Fibroblast of lung (primary cell): ENCODE measurements around the gene LPP. TPM values are rescaled to one million over a fixed set of nuclear protein-coding genes. Genes with fewer than 3 reads are reported as not detected.

Experiments used
- DNase-seq, 2 donors: peaks; one replicate each; pipeline versions ENCODE4 v3.0.0 to v3.0.0-alpha.2; 2010; ENCODE audit warnings: low read depth in 2 of 2
- H2AFZ ChIP-seq: 2 replicates; pipeline ENCODE4 v1.5.1; 2012; ENCODE audit warnings: low read length, control low read depth, inconsistent platforms
- H3K27ac ChIP-seq: 2 replicates; pipeline ENCODE4 v1.5.1; 2011; ENCODE audit warnings: low read length, control low read depth; ENCODE audit not compliant: insufficient read depth
- H3K27me3 ChIP-seq: 2 replicates; pipeline ENCODE4 v1.5.1; 2011; ENCODE audit warnings: mild to moderate bottlenecking, low read length; ENCODE audit not compliant: control insufficient read depth, insufficient read depth
- H3K36me3 ChIP-seq: 2 replicates; pipeline ENCODE4 v1.5.1; 2011; ENCODE audit warnings: low read length; ENCODE audit not compliant: control insufficient read depth, insufficient read depth
- H3K4me1 ChIP-seq: 2 replicates; pipeline ENCODE4 v1.5.1; 2011; ENCODE audit warnings: low read length; ENCODE audit not compliant: control insufficient read depth, insufficient read depth; ENCODE audit errors: extremely low read depth
- H3K4me2 ChIP-seq: 2 replicates; pipeline ENCODE4 v1.5.1; 2011; ENCODE audit warnings: low read length, control low read depth; ENCODE audit not compliant: insufficient read depth; ENCODE audit errors: extremely low read depth
- H3K4me3 ChIP-seq, 4 experiments: fragments of 200-600 bp in 1 of 4; sonication (generic) in 1 of 4; replicated peaks in 1 of 4; 2 replicates each; pipeline ENCODE4 v1.5.1; 2011 to 2016; ENCODE audit warnings: low read length in 4 of 4, low read depth in 3 of 4, mild to moderate bottlenecking in 3 of 4, control low read depth in 2 of 4, inconsistent platforms in 1 of 4, mixed read lengths in 1 of 4; ENCODE audit not compliant: insufficient read depth in 1 of 4; ENCODE audit errors: control extremely low read depth in 1 of 4
- H3K79me2 ChIP-seq: 2 replicates; pipeline ENCODE4 v1.5.1; 2012; ENCODE audit warnings: mild to moderate bottlenecking, low read length, inconsistent platforms; ENCODE audit not compliant: control insufficient read depth, insufficient read depth
- H3K9ac ChIP-seq: 2 replicates; pipeline ENCODE4 v1.5.1; 2011; ENCODE audit warnings: mild to moderate bottlenecking, low read length, control low read depth; ENCODE audit not compliant: insufficient read depth
- H3K9me3 ChIP-seq: 2 replicates; pipeline ENCODE4 v1.5.1; 2012; ENCODE audit warnings: low read depth, low read length; ENCODE audit not compliant: control insufficient read depth, insufficient read depth
- H4K20me1 ChIP-seq: 2 replicates; pipeline ENCODE4 v1.5.1; 2011; ENCODE audit warnings: low read length; ENCODE audit not compliant: control insufficient read depth, insufficient read depth; ENCODE audit errors: extremely low read depth
- EZH2 ChIP-seq: IDR thresholded peaks from 2 replicates; pipeline ENCODE4 v1.5.1; 2012; ENCODE audit warnings: low read length, control low read depth, mild to moderate bottlenecking; ENCODE audit errors: missing control alignments
- polyA plus RNA-seq, 2 donors: library from polyadenylated mRNA; depleted of rRNA in 1 of 2; stranded (reverse) in 1 of 2; unstranded in 1 of 2; fragments of >200 nt; gene quantifications; 2 replicates each; pipeline ENCODE4 v1.2.1, GENCODE V29; 2011 to 2012; ENCODE audit warnings: missing spikeins in 1 of 2
- total RNA-seq: library from RNA; depleted of rRNA; stranded (reverse); fragments of >200 nt; gene quantifications from 2 replicates; pipeline ENCODE4 v1.2.1, GENCODE V29; 2014
- TF ChIP-seq, protein P1 (sequence below), 2 donors: IDR thresholded peaks in 1 of 2; conservative IDR thresholded peaks in 1 of 2; 1 replicate in 1 of 2; 2 replicates in 1 of 2; pipeline ENCODE4 v1.5.1; 2011 to 2012; ENCODE audit warnings: low read length in 2 of 2, control low read depth in 1 of 2, inconsistent platforms in 1 of 2, low read depth in 1 of 2, mild to moderate bottlenecking in 1 of 2

The LPP gene
- total and polyA plus RNA-seq, 2 donors (not counting 1 experiment from before 2014, with no cell fraction given), result 69.0 to 124 TPM

DNA sequence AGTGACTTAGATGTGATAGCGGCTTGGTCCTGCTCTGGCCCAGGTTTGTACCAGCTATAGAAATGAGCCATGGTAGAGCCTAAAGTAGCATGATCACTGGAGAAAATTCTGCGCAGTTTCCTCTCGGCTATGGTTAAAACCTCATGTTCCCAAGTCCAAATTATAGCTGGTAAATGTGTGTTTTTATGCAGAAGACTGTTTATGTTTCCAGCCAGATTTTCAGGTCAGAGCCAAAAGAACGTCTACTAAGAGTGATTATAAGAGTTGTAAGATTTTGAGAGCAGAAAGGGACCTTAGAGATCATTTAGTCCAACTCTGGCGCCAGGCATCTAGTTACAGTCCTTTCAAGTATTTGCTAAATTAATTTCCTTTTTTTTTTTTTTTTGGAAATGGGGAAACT lies 333.7 kb downstream of the LPP start:
- H3K4me3 ChIP-seq, result no peak overlapping the region
- no peaks in the 10 kb centered on the region for H3K79me2 ChIP-seq
- H3K9ac ChIP-seq, result no peak overlapping the region
- H3K9me3 ChIP-seq, result no peaks in the 10 kb centered on the region
- no peak overlapping the region for H2AFZ ChIP-seq
- no peak overlapping the region for H3K27ac ChIP-seq
- no peak for DNase-seq
- H3K36me3 ChIP-seq, result no peaks in the 10 kb centered on the region
- TF ChIP-seq EZH2, result no peak
- TF ChIP-seq, protein P1, sequence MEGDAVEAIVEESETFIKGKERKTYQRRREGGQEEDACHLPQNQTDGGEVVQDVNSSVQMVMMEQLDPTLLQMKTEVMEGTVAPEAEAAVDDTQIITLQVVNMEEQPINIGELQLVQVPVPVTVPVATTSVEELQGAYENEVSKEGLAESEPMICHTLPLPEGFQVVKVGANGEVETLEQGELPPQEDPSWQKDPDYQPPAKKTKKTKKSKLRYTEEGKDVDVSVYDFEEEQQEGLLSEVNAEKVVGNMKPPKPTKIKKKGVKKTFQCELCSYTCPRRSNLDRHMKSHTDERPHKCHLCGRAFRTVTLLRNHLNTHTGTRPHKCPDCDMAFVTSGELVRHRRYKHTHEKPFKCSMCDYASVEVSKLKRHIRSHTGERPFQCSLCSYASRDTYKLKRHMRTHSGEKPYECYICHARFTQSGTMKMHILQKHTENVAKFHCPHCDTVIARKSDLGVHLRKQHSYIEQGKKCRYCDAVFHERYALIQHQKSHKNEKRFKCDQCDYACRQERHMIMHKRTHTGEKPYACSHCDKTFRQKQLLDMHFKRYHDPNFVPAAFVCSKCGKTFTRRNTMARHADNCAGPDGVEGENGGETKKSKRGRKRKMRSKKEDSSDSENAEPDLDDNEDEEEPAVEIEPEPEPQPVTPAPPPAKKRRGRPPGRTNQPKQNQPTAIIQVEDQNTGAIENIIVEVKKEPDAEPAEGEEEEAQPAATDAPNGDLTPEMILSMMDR (conservative IDR thresholded peaks at IDR 0.05 in 1 of 2, IDR thresholded peaks at IDR 0.05 in 1 of 2; ENCODE audit: low read depth in 1 of 2, low read length in 2 of 2), result no peak
- H3K4me2 ChIP-seq, result no peak overlapping the region
- no peaks in the 10 kb centered on the region for H3K27me3 ChIP-seq
- H3K4me1 ChIP-seq, result peaks cover 6% of the 10 kb centered on the region
- H4K20me1 ChIP-seq, result no peaks in the 10 kb centered on the region

DNA sequence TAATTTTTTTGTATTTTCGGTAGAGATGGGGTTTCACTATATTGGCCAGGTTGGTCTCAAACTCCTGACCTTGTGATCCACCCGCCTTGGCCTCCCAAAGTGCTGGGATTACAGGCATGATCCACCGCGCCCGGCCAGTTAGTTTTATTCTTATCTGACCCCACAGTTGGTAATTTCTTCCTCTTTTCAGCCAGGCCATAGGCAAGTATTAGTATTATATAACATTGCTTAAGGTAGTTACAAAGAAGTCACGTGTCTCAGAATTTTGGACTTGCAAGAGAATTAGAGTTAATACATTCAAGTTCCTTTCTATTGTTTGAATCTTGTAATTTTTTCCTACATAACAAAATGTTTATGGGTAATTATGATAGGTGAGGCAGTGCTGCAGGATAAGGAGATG lies 334.8 kb downstream of the LPP start:
- no peak for TF ChIP-seq EZH2
- TF ChIP-seq, protein P1 (conservative IDR thresholded peaks at IDR 0.05 in 1 of 2, IDR thresholded peaks at IDR 0.05 in 1 of 2; ENCODE audit: low read depth in 1 of 2, low read length in 2 of 2), result no peak

DNA sequence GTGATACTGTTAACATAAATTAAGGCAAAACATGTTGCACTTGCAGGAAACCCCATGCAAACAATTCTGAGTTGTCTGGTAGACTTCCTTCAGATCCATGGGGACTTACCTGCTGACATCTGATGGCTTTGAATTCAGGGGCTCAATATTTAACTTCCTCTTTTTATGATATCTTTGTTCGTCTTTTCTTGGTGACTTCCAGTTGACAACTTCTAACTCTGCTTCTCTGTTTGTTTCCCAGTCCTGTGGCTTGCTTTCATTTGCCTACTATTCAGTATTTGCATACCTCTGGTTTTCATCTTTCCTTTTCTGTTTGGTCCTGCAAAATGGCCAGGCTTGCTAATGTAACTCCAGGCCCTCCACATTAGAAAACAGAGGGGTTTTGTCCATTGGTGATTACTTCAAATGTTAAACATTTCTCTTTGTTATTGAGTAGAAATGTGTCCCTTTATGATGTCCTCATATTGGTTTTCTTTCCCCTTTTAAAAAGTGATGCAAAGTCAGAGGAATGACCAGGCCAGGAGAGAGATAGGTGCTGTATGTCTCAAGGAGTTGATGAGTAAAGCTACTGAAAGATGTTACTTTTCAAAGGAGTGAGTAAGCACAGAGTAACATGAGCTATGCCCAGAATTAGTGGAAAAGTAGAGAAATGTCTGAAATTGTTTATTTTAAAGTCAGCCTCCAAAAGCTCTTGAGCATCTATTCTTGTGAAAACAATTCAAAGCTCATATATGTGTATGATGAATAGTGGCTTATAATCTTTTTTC lies 335.9 kb downstream of the LPP start:
- no peak overlapping the region for H3K4me3 ChIP-seq
- no peak overlapping the region for H3K27ac ChIP-seq
- H3K36me3 ChIP-seq, result no peaks in the 10 kb centered on the region
- peaks cover 6% of the 10 kb centered on the region for H3K4me1 ChIP-seq
- no peaks in the 10 kb centered on the region for H4K20me1 ChIP-seq
- TF ChIP-seq EZH2, result no peak
- TF ChIP-seq, protein P1 (conservative IDR thresholded peaks at IDR 0.05 in 1 of 2, IDR thresholded peaks at IDR 0.05 in 1 of 2; ENCODE audit: low read depth in 1 of 2, low read length in 2 of 2), result no peak
- H3K27me3 ChIP-seq, result no peaks in the 10 kb centered on the region
- no peak overlapping the region for H2AFZ ChIP-seq
- no peak overlapping the region for H3K9ac ChIP-seq
- peaks cover 2% of the 10 kb centered on the region for H3K79me2 ChIP-seq
- H3K9me3 ChIP-seq, result no peaks in the 10 kb centered on the region
- DNase-seq, result peak; percentile 58 to 87
- no peak overlapping the region for H3K4me2 ChIP-seq

More for the DNA sequence above, 334.8 kb downstream of the LPP start:
- no peak for DNase-seq
- no peak overlapping the region for H3K4me3 ChIP-seq
- no peaks in the 10 kb centered on the region for H3K9me3 ChIP-seq
- peaks cover 6% of the 10 kb centered on the region for H3K4me1 ChIP-seq
- no peaks in the 10 kb centered on the region for H3K36me3 ChIP-seq
- no peak overlapping the region for H3K4me2 ChIP-seq
- H4K20me1 ChIP-seq, result no peaks in the 10 kb centered on the region
- no peak overlapping the region for H3K27ac ChIP-seq
- H3K9ac ChIP-seq, result no peak overlapping the region
- no peaks in the 10 kb centered on the region for H3K79me2 ChIP-seq
- no peaks in the 10 kb centered on the region for H3K27me3 ChIP-seq
- H2AFZ ChIP-seq, result no peak overlapping the region
